ENCODE measurements around the gene TP53I13.

The TP53I13 gene

GRCh38 chr17:29565643-29566472, 2.6 kb upstream of the TP53I13 start:
- ChIA-PET CTCF (interaction anchor here (0.6 to 4.6 kb wide), 8 partner anchors 26 to 528 kb away, joined by 3 to 29 read pairs (median 5); partner anchors contain the start of genes ANKRD13B and MYO18A), POLR2A (interaction anchor here (1.0 to 4.6 kb wide), 4 partner anchors 9 to 442 kb away, joined by 3 to 28 read pairs (median 8); partner anchors contain the start of gene ANKRD13B)
- Histone ChIP-seq H3K4me3 (ENCODE audit: low read depth, low read length) (peak overlapping the region; percentile 44), H3K9me3 (ENCODE audit: control insufficient read depth, insufficient read depth, low read depth, low read length) (no peaks in the 10 kb centered on the region), H3K36me3 (ENCODE audit: control insufficient read depth in 2 of 2, insufficient read depth in 1 of 2, low read length in 2 of 2) (peaks cover 10 to 15% of the 10 kb centered on the region in 2 experiments), H3K27ac (ENCODE audit: extremely low read depth, low read depth, low read length) (peak overlapping the region; percentile 87), H3K4me1 (ENCODE audit: control insufficient read depth, insufficient read depth, low read length) (peaks cover 13% of the 10 kb centered on the region)
- TF ChIP-seq ZNF449 (tag by site-specific recombination; IDR thresholded peaks at IDR 0.05) (0 out of 2 replicates have a peak, but pooled peaks have one; percentile 43), ZNF341 (tag by site-specific recombination; IDR thresholded peaks at IDR 0.05; ENCODE audit: low read depth) (no peak), KLF17 (tag by site-specific recombination; IDR thresholded peaks at IDR 0.05) (no peak), REST (tag by site-specific recombination; IDR thresholded peaks at IDR 0.05) (no peak), ZNF335 (tag by site-specific recombination; conservative IDR thresholded peaks at IDR 0.05) (peak; percentile 61), ZBTB21 (tag by site-specific recombination; IDR thresholded peaks at IDR 0.05) (no peak), KLF9 (tag by site-specific recombination; IDR thresholded peaks at IDR 0.05; ENCODE audit: low read depth) (no peak; the same call in 1 of the 2 replicates), ZNF600 (tag by site-specific recombination; IDR thresholded peaks at IDR 0.05) (peak; percentile 55), ZNF10 (tag by site-specific recombination; IDR thresholded peaks at IDR 0.05) (no peak), ZNF529 (tag by site-specific recombination; IDR thresholded peaks at IDR 0.05; ENCODE audit: insufficient replicate concordance) (no peak), ZNF585B (tag by site-specific recombination; IDR thresholded peaks at IDR 0.05) (no peak), PATZ1 (tag by site-specific recombination; IDR thresholded peaks at IDR 0.05) (no peak)
- TF ChIP-seq, protein P1, sequence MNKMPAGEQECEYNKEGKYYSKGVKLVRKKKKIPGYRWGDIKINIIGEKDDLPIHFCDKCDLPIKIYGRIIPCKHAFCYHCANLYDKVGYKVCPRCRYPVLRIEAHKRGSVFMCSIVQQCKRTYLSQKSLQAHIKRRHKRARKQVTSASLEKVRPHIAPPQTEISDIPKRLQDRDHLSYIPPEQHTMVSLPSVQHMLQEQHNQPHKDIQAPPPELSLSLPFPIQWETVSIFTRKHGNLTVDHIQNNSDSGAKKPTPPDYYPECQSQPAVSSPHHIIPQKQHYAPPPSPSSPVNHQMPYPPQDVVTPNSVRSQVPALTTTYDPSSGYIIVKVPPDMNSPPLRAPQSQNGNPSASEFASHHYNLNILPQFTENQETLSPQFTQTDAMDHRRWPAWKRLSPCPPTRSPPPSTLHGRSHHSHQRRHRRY (tag by site-specific recombination; IDR thresholded peaks at IDR 0.05) = no peak
- TF ChIP-seq, protein P2, sequence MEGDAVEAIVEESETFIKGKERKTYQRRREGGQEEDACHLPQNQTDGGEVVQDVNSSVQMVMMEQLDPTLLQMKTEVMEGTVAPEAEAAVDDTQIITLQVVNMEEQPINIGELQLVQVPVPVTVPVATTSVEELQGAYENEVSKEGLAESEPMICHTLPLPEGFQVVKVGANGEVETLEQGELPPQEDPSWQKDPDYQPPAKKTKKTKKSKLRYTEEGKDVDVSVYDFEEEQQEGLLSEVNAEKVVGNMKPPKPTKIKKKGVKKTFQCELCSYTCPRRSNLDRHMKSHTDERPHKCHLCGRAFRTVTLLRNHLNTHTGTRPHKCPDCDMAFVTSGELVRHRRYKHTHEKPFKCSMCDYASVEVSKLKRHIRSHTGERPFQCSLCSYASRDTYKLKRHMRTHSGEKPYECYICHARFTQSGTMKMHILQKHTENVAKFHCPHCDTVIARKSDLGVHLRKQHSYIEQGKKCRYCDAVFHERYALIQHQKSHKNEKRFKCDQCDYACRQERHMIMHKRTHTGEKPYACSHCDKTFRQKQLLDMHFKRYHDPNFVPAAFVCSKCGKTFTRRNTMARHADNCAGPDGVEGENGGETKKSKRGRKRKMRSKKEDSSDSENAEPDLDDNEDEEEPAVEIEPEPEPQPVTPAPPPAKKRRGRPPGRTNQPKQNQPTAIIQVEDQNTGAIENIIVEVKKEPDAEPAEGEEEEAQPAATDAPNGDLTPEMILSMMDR (tag by site-specific recombination; IDR thresholded peaks at IDR 0.05) = 0 out of 2 replicates have a peak, but pooled peaks have one; percentile 37
- TF ChIP-seq, protein P3, sequence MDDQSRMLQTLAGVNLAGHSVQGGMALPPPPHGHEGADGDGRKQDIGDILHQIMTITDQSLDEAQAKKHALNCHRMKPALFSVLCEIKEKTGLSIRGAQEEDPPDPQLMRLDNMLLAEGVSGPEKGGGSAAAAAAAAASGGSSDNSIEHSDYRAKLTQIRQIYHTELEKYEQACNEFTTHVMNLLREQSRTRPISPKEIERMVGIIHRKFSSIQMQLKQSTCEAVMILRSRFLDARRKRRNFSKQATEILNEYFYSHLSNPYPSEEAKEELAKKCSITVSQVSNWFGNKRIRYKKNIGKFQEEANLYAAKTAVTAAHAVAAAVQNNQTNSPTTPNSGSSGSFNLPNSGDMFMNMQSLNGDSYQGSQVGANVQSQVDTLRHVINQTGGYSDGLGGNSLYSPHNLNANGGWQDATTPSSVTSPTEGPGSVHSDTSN (CRISPR knock-in tag; IDR thresholded peaks at IDR 0.05) = peak; percentile 45; the same call in 1 of the 2 replicates

All from HEK293 (cell line).